Measurements from ENCODE around the gene PLPP1.

PLPP1 gene

GRCh38 chr5:55407984-55408383 lies 126.8 kb downstream of the PLPP1 start:
- peaks cover 77% of the 10 kb centered on the region for H3K36me3 Mint-ChIP-seq (ENCODE audit: low read depth)
- no peak overlapping the region for H3K4me3 Mint-ChIP-seq
- H3K4me1 Mint-ChIP-seq (ENCODE audit: low read depth) = peaks cover 12% of the 10 kb centered on the region
- H3K9me3 Mint-ChIP-seq = no peaks in the 10 kb centered on the region
- H3K27me3 Mint-ChIP-seq = no peaks in the 10 kb centered on the region
- DNase-seq = no peak
- H3K27ac Mint-ChIP-seq = no peak overlapping the region

GRCh38 chr5:55407059-55407684 lies 127.6 kb downstream of the PLPP1 start:
- Mint-ChIP-seq H3K27ac (no peak overlapping the region), H3K4me3 (no peak overlapping the region), H3K27me3 (no peaks in the 10 kb centered on the region), H3K36me3 (ENCODE audit: low read depth) (peaks cover 78% of the 10 kb centered on the region), H3K9me3 (no peaks in the 10 kb centered on the region), H3K4me1 (ENCODE audit: low read depth) (peaks cover 12% of the 10 kb centered on the region)
- no peak for DNase-seq

DNA sequence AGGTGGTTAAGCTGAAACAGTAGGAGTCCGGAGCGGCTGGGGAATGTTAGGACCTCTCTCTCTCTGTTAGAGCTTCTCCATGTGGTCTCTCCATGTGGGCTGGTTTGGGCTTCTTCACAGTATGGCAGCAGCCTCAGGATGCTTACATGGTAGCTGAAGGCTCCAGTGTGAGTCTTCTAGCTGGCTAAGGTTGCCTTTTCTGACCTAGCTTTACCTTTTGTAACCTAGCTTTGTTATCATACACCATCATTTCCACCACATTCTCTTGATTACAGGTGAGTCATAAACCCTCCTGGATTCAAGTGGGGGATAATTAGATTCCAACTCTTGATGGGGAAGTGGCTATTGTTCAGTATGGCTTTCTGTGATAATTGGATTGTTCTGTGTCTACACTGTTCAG lies 128.5 kb downstream of the PLPP1 start:
- no peak for DNase-seq
- Mint-ChIP-seq H3K4me3 (no peak overlapping the region), H3K36me3 (ENCODE audit: low read depth) (peaks cover 80% of the 10 kb centered on the region), H3K27ac (no peak overlapping the region), H3K27me3 (no peaks in the 10 kb centered on the region), H3K4me1 (ENCODE audit: low read depth) (peaks cover 5% of the 10 kb centered on the region), H3K9me3 (no peaks in the 10 kb centered on the region)

GRCh38 chr5:55402199-55402598 lies 132.6 kb downstream of the PLPP1 start:
- H3K9me3 Mint-ChIP-seq = no peaks in the 10 kb centered on the region
- no peak overlapping the region for H3K4me3 Mint-ChIP-seq
- H3K27ac Mint-ChIP-seq = no peak overlapping the region
- no peaks in the 10 kb centered on the region for H3K27me3 Mint-ChIP-seq
- H3K36me3 Mint-ChIP-seq (ENCODE audit: low read depth) = peaks cover 90% of the 10 kb centered on the region
- H3K4me1 Mint-ChIP-seq (ENCODE audit: low read depth) = no peaks in the 10 kb centered on the region
- no peak for DNase-seq

DNA sequence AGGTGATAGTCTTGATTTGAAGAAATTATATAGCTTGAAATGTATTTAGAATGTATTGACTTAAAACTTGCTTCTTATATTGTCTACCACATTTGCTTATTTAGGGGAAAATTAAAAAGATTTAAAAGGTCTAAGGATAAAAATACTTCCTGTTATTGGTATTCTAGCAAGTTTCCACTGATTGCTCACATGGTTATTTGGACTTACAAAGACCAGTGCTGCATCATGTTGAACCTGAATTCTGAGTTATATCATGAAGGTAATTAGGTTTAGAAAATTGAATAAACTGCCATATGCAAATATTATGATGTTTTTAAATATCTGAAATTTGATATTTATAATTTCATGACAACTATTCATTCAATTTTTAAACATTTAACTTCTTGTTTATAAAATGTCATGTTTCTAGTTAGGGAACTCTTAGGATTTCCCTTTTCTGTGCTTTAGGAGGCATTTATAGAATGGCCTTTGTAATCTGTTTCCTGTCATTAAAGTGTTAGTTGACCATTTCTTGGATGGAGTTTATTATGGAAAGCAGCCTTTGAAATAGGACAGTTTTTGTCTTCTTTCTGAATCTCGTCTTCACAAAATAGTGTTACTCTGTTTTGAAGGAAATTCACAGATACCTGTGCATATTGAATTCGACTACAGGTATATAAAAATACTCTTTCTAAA lies 141.1 kb downstream of the PLPP1 start:
- Mint-ChIP-seq H3K27me3 (no peaks in the 10 kb centered on the region), H3K27ac (no peak overlapping the region), H3K4me3 (no peak overlapping the region), H3K36me3 (ENCODE audit: low read depth) (peaks cover 91% of the 10 kb centered on the region), H3K4me1 (ENCODE audit: low read depth) (peaks cover 2% of the 10 kb centered on the region), H3K9me3 (peaks cover 4% of the 10 kb centered on the region)
- DNase-seq = no peak

GRCh38 chr5:55392669-55393068 lies 142.1 kb downstream of the PLPP1 start:
- peaks cover 4% of the 10 kb centered on the region for H3K9me3 Mint-ChIP-seq
- no peak overlapping the region for H3K27ac Mint-ChIP-seq
- DNase-seq = no peak
- no peak overlapping the region for H3K4me3 Mint-ChIP-seq
- H3K27me3 Mint-ChIP-seq = no peaks in the 10 kb centered on the region
- peaks cover 92% of the 10 kb centered on the region for H3K36me3 Mint-ChIP-seq (ENCODE audit: low read depth)
- peaks cover 2% of the 10 kb centered on the region for H3K4me1 Mint-ChIP-seq (ENCODE audit: low read depth)

GRCh38 chr5:55391707-55392106 lies 143.1 kb downstream of the PLPP1 start:
- Mint-ChIP-seq H3K4me3 (no peak overlapping the region), H3K36me3 (ENCODE audit: low read depth) (peaks cover 88% of the 10 kb centered on the region), H3K4me1 (ENCODE audit: low read depth) (peaks cover 2% of the 10 kb centered on the region), H3K27me3 (no peaks in the 10 kb centered on the region), H3K27ac (no peak overlapping the region), H3K9me3 (peaks cover 4% of the 10 kb centered on the region)
- no peak for DNase-seq

GRCh38 chr5:55387865-55388264 lies 146.9 kb downstream of the PLPP1 start:
- Mint-ChIP-seq H3K9me3 (peaks cover 12% of the 10 kb centered on the region), H3K36me3 (ENCODE audit: low read depth) (peaks cover 89% of the 10 kb centered on the region), H3K4me3 (no peak overlapping the region), H3K4me1 (ENCODE audit: low read depth) (peaks cover 24% of the 10 kb centered on the region), H3K27me3 (no peaks in the 10 kb centered on the region), H3K27ac (no peak overlapping the region)
- no peak for DNase-seq

DNA sequence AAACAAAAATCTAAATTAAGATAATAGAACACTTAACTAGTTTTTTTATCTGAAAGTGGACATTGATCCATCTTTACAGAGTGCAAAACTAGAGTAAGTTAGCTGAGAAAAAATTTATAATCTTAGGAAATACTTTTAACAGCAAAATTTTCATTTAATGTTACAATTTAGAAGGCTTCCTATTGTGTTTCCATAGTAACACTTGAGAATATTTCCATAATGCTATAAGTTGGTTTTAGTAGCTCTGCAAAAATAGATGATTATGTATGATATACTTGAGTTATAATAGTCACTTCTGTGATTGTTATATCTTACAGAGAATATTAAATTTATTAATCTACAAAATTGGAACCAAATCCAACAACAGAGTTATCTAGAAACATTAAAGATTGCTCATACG lies 148.4 kb downstream of the PLPP1 start:
- Mint-ChIP-seq H3K36me3 (ENCODE audit: low read depth) (peaks cover 88% of the 10 kb centered on the region), H3K27ac (no peak overlapping the region), H3K4me1 (ENCODE audit: low read depth) (peaks cover 22% of the 10 kb centered on the region), H3K4me3 (no peak overlapping the region), H3K27me3 (no peaks in the 10 kb centered on the region), H3K9me3 (peaks cover 19% of the 10 kb centered on the region)
- DNase-seq = no peak

- Mint-ChIP-seq H3K36me3 (ENCODE audit: low read depth) (peaks cover 88% of the 10 kb centered on the region), H3K27me3 (no peaks in the 10 kb centered on the region), H3K4me1 (ENCODE audit: low read depth) (peaks cover 22% of the 10 kb centered on the region), H3K27ac (no peak overlapping the region), H3K4me3 (no peak overlapping the region), H3K9me3 (peaks cover 19% of the 10 kb centered on the region)
- no peak for DNase-seq
Observed at GRCh38 chr5:55385846-55386245, 148.9 kb downstream of the PLPP1 start.

- DNase-seq = no peak
- peak overlapping the region; percentile 7 for H3K27ac Mint-ChIP-seq
- H3K4me1 Mint-ChIP-seq (ENCODE audit: low read depth) = peaks cover 22% of the 10 kb centered on the region
- no peaks in the 10 kb centered on the region for H3K27me3 Mint-ChIP-seq
- no peak overlapping the region for H3K4me3 Mint-ChIP-seq
- H3K36me3 Mint-ChIP-seq (ENCODE audit: low read depth) = peaks cover 88% of the 10 kb centered on the region
- peaks cover 19% of the 10 kb centered on the region for H3K9me3 Mint-ChIP-seq
Observed at GRCh38 chr5:55385227-55385626, 149.5 kb downstream of the PLPP1 start.

DNA sequence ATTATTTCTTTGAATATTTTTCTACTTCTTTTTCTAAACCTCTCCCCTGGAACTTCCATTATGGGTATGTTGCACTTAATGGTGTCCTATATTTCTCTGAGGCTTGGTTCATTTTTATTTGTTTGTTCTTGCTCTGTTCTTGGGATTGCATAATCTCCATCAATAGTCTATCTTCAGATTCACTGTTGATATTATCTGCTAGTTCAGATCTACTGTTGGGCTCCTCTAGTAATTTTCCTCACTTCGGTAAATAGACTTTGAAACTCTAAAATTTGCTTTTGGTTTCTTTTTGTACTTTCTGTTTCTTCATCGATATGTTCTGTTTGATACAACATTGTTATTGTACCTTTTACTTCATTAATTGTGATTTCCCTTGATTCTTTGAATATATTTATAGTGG lies 150.7 kb downstream of the PLPP1 start:
- peaks cover 89% of the 10 kb centered on the region for H3K36me3 Mint-ChIP-seq (ENCODE audit: low read depth)

DNA sequence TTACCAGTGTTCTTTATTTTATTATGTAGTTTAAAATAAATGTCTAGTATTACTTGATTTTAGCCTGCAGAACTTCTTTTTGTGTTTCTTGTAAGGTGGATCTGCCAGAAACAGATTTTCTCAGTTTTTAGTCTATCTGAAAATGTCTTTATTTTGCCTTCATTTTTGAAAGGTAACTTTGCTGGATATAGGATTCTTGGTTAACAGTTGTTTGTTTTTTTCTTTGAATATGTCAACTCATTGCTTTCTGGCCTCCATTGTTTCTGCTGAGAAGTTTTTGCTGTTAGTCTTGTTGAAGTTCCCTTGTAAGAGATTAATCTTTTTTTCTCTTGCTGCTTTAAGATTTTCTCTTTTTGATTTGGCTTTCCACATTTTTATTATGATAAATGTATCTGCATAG lies 151.5 kb downstream of the PLPP1 start:
- Mint-ChIP-seq H3K36me3 (ENCODE audit: low read depth) (peaks cover 88% of the 10 kb centered on the region), H3K4me3 (no peak overlapping the region), H3K27ac (no peak overlapping the region), H3K9me3 (peaks cover 23% of the 10 kb centered on the region), H3K4me1 (ENCODE audit: low read depth) (peaks cover 22% of the 10 kb centered on the region), H3K27me3 (no peaks in the 10 kb centered on the region)
- DNase-seq = no peak

More for the DNA sequence above, 150.7 kb downstream of the PLPP1 start:
- no peak for DNase-seq
- Mint-ChIP-seq H3K9me3 (peaks cover 23% of the 10 kb centered on the region), H3K4me3 (no peak overlapping the region), H3K27me3 (no peaks in the 10 kb centered on the region), H3K27ac (peak overlapping the region; percentile 2), H3K4me1 (ENCODE audit: low read depth) (peaks cover 22% of the 10 kb centered on the region)

DNA sequence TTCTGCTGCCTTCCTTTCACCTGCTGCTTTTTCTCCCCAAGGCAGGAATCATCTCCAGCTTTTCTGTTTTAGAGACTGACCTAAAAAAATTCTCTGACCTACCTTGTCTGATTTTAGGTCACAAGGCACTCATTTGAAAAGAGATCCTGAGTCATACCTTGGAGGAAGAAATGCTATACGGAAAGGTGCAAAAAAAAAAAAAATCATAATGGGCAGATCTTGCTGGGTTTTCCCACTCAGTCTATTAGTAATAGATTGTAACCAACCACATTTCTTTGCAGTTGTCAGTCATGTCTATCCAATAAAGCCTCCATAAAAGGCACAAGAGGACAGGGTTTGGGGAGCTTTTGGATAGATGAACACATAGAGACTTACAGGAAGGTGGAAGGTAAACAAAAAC lies 157.0 kb downstream of the PLPP1 start:
- Mint-ChIP-seq H3K36me3 (ENCODE audit: low read depth) (peaks cover 86% of the 10 kb centered on the region), H3K9me3 (peaks cover 20% of the 10 kb centered on the region), H3K27me3 (no peaks in the 10 kb centered on the region), H3K4me1 (ENCODE audit: low read depth) (peaks cover 5% of the 10 kb centered on the region), H3K4me3 (no peak overlapping the region), H3K27ac (no peak overlapping the region)
- DNase-seq = no peak
